Measurements from ENCODE around the gene PAPPA. TPM values are rescaled to one million over a fixed set of nuclear protein-coding genes. Genes with fewer than 3 reads are reported as not detected.

The PAPPA gene
- total and polyA plus RNA-seq, 2 of the 8 experiments (the other 6 are each of a cell fraction or from before 2014, with no cell fraction given): 0.18 to 0.63 TPM

GRCh38 chr9:116223926-116224325 is 70.3 kb downstream of the PAPPA start:
- H3K56ac ChIP-seq (replicated peaks; ENCODE audit: insufficient read length, low read depth, low read length): no peak overlapping the region
- no peaks in the 10 kb centered on the region for H3K27me3 ChIP-seq (replicated peaks in 1 of 4; ENCODE audit: control insufficient read depth in 3 of 4, extremely low read depth in 1 of 4, insufficient read depth in 3 of 4, low read length in 3 of 4)
- FAIRE-seq (no peak), DNase-seq (ENCODE audit: low read depth in 1 of 2, low spot score in 2 of 2) (no peak)
- ChIA-PET POLR2A (ENCODE audit: partially characterized antibody) (no interaction called here), CTCF (ENCODE audit: partially characterized antibody) (no interaction called here)
- H3K23ac ChIP-seq (ENCODE audit: insufficient read length): no peak overlapping the region
- H2BK15ac ChIP-seq (ENCODE audit: low read length): no peak overlapping the region
- no peak overlapping the region for H4K8ac ChIP-seq (ENCODE audit: extremely low read depth, insufficient read depth, low read length)
- H3K4me3 ChIP-seq (ENCODE audit: extremely low read depth in 1 of 4, insufficient read depth in 2 of 4, low read depth in 3 of 4, low read length in 4 of 4): no peak overlapping the region
- no peak overlapping the region for H3K4ac ChIP-seq (replicated peaks; ENCODE audit: insufficient read length, low read depth, low read length)
- no peak overlapping the region for H3K18ac ChIP-seq (ENCODE audit: extremely low read depth, low read length)
- no peak overlapping the region for H2AFZ ChIP-seq (ENCODE audit: low read length)
- H3K27ac ChIP-seq (ENCODE audit: low read depth, low read length): no peak overlapping the region
- no peaks in the 10 kb centered on the region for H4K20me1 ChIP-seq (replicated peaks in 1 of 2; ENCODE audit: control insufficient read depth in 1 of 2, insufficient read depth in 2 of 2, low read length in 2 of 2)
- no peak overlapping the region for H2BK12ac ChIP-seq (ENCODE audit: low read depth, low read length)
- peaks cover 2% of the 10 kb centered on the region; the same call in 1 of the 2 replicates for H3K23me2 ChIP-seq (ENCODE audit: low read depth, low read length)
- H3K4me2 ChIP-seq (ENCODE audit: insufficient read depth in 1 of 2, low read depth in 2 of 2, low read length in 2 of 2): no peak overlapping the region
- H2AK5ac ChIP-seq (ENCODE audit: low read depth, low read length): no peak overlapping the region
- no peaks in the 10 kb centered on the region for H3K9me3 ChIP-seq (ENCODE audit: insufficient read depth in 2 of 2, low read depth in 1 of 2, low read length in 1 of 2)
- H2BK20ac ChIP-seq (ENCODE audit: low read length): no peak overlapping the region
- no peak overlapping the region for H2BK5ac ChIP-seq (ENCODE audit: low read depth, low read length)
- H3K14ac ChIP-seq (ENCODE audit: insufficient read length): no peak overlapping the region
- TF ChIP-seq CHD2 (IDR thresholded peaks at IDR 0.05; ENCODE audit: low read length): no peak
- no peak for TF ChIP-seq FOSL1 (IDR thresholded peaks at IDR 0.05; ENCODE audit: insufficient read depth, low read depth, low read length)
- TF ChIP-seq CEBPB (IDR thresholded peaks at IDR 0.05; ENCODE audit: low read depth, low read length): no peak
- TF ChIP-seq KDM4A (IDR thresholded peaks at IDR 0.05; ENCODE audit: low read depth, low read length, severe bottlenecking): no peak
- no peak for TF ChIP-seq ATF3 (IDR thresholded peaks at IDR 0.05; ENCODE audit: insufficient read depth, low read depth, low read length)
- TF ChIP-seq HDAC2 (IDR thresholded peaks at IDR 0.05; ENCODE audit: borderline replicate concordance in 1 of 2, low read depth in 2 of 2, low read length in 2 of 2): no peak
- TF ChIP-seq TEAD4 (IDR thresholded peaks at IDR 0.05; ENCODE audit: low read depth, low read length): no peak
- TF ChIP-seq RXRA (IDR thresholded peaks at IDR 0.05; ENCODE audit: insufficient read depth, low read depth, low read length): no peak
- no peak for TF ChIP-seq JUND (IDR thresholded peaks at IDR 0.05; ENCODE audit: low read length)
- TF ChIP-seq TAF1 (IDR thresholded peaks at IDR 0.05; ENCODE audit: low read depth, low read length): no peak
- TF ChIP-seq RNF2 (IDR thresholded peaks at IDR 0.05; ENCODE audit: borderline replicate concordance, low read depth, low read length, missing control alignments, poor library complexity, severe bottlenecking): no peak
- no peaks in the 10 kb centered on the region for H3K4me1 ChIP-seq (replicated peaks in 1 of 4; ENCODE audit: control insufficient read depth in 3 of 4, insufficient read depth in 4 of 4, low read length in 3 of 4)
- WGBS, 2 experiments (ENCODE audit: extremely low coverage in 1 of 2, insufficient coverage in 1 of 2, insufficient read length in 1 of 2, insufficient replicate concordance in 2 of 2, low coverage in 1 of 2, low lambda C conversion rate in 2 of 2, missing lambda C conversion rate in 1 of 2): 88% methylated on average over 3 of the region's 3 CpGs; no CpG with 5 or more reads in 1 of the 2 experiments
- no peak overlapping the region for H3K9ac ChIP-seq (replicated peaks in 1 of 4; ENCODE audit: extremely low read depth in 1 of 4, low read depth in 3 of 4, low read length in 3 of 4)
- H3K36me3 ChIP-seq (ENCODE audit: control insufficient read depth in 2 of 4, insufficient read depth in 4 of 4, low read length in 3 of 4): no peaks in the 10 kb centered on the region
- H4K91ac ChIP-seq (replicated peaks; ENCODE audit: insufficient read length, low read length): no peak overlapping the region
- no peak overlapping the region for H4K5ac ChIP-seq (ENCODE audit: insufficient read length, low read depth, low read length)
- no peaks in the 10 kb centered on the region for H3K79me1 ChIP-seq (ENCODE audit: low read depth, low read length)
- no peaks in the 10 kb centered on the region for H3K79me2 ChIP-seq (ENCODE audit: control insufficient read depth in 1 of 2, insufficient read depth in 2 of 2, low read length in 2 of 2)
- no peak overlapping the region for H2BK120ac ChIP-seq (replicated peaks; ENCODE audit: low read depth, low read length)

All from H1 (cell line).